Lung (tissue), 12 donors: ENCODE data around the gene GATAD2A. TPM values are rescaled to one million over a fixed set of nuclear protein-coding genes. Genes with fewer than 3 reads are reported as not detected.

Experiments
- ATAC-seq: fragments of 200-7000 bp; cut with Tn5 transposase; one replicate; pipeline ENCODE4 v1.9.1; 2020; ENCODE audit warnings: moderate number of reproducible peaks; ENCODE audit not compliant: insufficient read depth, low FRiP score
- DNase-seq, 3 donors: peaks; one replicate each; pipeline ENCODE4 v3.0.0-alpha.2; 2013 to 2017
- H3K27ac ChIP-seq, 2 donors: one replicate each; pipeline ENCODE4 v1.5.1; 2013; ENCODE audit warnings: mild to moderate bottlenecking in 2 of 2, moderate library complexity in 2 of 2, control low read depth in 1 of 2, inconsistent platforms in 1 of 2, low read depth in 1 of 2, low read length in 1 of 2
- H3K27me3 ChIP-seq, 3 donors: one replicate each; pipeline ENCODE4 v1.5.1; 2013; ENCODE audit warnings: low read length in 2 of 3; ENCODE audit not compliant: control insufficient read depth in 3 of 3, insufficient read depth in 3 of 3
- H3K36me3 ChIP-seq, 4 donors: one replicate each; pipeline ENCODE4 v1.5.1; 2013; ENCODE audit warnings: low read length in 4 of 4, mild to moderate bottlenecking in 1 of 4, moderate library complexity in 1 of 4; ENCODE audit not compliant: control insufficient read depth in 4 of 4, insufficient read depth in 4 of 4
- H3K4me1 ChIP-seq, 5 donors: one replicate each; pipeline ENCODE4 v1.5.1; 2013; ENCODE audit warnings: low read length in 5 of 5, mild to moderate bottlenecking in 2 of 5, moderate library complexity in 1 of 5; ENCODE audit not compliant: control insufficient read depth in 5 of 5, insufficient read depth in 5 of 5
- H3K4me3 ChIP-seq: one replicate; pipeline ENCODE4 v1.5.1; 2013; ENCODE audit warnings: mild to moderate bottlenecking, control low read depth, moderate library complexity
- H3K9ac ChIP-seq, 2 donors: one replicate each; pipeline ENCODE4 v1.5.1; 2013; ENCODE audit warnings: low read length in 2 of 2, control low read depth in 1 of 2; ENCODE audit not compliant: insufficient read depth in 1 of 2
- H3K9me3 ChIP-seq, 4 donors: one replicate each; pipeline ENCODE4 v1.5.1; 2013; ENCODE audit warnings: low read length in 3 of 4, mild to moderate bottlenecking in 1 of 4, moderate library complexity in 1 of 4; ENCODE audit not compliant: control insufficient read depth in 4 of 4, insufficient read depth in 3 of 4
- CTCF ChIP-seq: IDR thresholded peaks from 2 replicates; pipeline ENCODE4 v1.5.1; 2012; ENCODE audit warnings: mild to moderate bottlenecking; ENCODE audit errors: control extremely low read depth, extremely low read depth
- WGBS, 2 donors: extraction: QIAGEN DNeasy Blood & Tissue Kit; methylation state at CpG; one replicate each; pipeline ENCODE4 v1.1.7; 2013; 5-methylcytosine and 5-hydroxymethylcytosine counted together
- polyA plus RNA-seq, 2 donors: library from polyadenylated mRNA; stranded (reverse); fragments of 200-250 nt; gene quantifications; one replicate each; pipeline ENCODE4 v1.2.1, GENCODE V29; 2013
- total RNA-seq, 2 donors: library from RNA; depleted of rRNA in 1 of 2; stranded (reverse); fragments of >200 nt in 1 of 2; gene quantifications; one replicate each; pipeline ENCODE4 v1.2.1, GENCODE V29; 2014 to 2021
- donor health status: control.
- donor health status: control.
- donor health status: Bipolar disorder and iron deficiency.
- donor health status: healthy.
- donor health status: DM: yes; HTN: yes; CAD: no.

The GATAD2A gene
- total and polyA plus RNA-seq, 4 donors = 30.6 to 93.7 (median 37.4) TPM

DNA sequence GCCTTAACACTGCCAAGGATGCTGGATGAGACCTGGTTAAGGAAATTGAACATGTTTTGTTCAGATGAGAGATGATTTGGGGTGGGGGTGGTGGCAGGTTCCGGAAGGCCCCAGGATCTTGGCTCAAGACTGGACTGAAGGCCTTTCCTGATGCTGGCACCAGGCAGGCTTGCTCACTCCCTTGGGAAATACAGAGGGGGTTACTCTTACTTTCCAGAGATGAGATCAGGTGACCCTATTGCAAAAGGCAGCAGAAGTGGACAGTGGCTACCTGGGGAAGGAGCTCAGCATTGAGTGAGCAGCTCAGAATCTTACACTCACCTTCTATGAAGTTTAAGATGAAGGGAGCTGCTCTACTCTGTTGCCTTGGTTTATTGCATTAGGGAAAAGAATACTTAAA is 10.8 kb downstream of the GATAD2A start:
- DNase-seq (no peak), ATAC-seq (no peak)
- peaks cover 0 to 21% (median 6%) of the 10 kb centered on the region in 5 donors for H3K4me1 ChIP-seq
- H3K4me3 ChIP-seq = no peak overlapping the region
- TF ChIP-seq CTCF = no peak
- H3K27me3 ChIP-seq = no peaks in the 10 kb centered on the region
- H3K27ac ChIP-seq = no peak overlapping the region
- H3K9me3 ChIP-seq = no peaks in the 10 kb centered on the region
- WGBS, 2 donors = 84 to 94% methylated on average over 1 of the region's 1 CpG
- no peak overlapping the region for H3K9ac ChIP-seq
- no peaks in the 10 kb centered on the region for H3K36me3 ChIP-seq

DNA sequence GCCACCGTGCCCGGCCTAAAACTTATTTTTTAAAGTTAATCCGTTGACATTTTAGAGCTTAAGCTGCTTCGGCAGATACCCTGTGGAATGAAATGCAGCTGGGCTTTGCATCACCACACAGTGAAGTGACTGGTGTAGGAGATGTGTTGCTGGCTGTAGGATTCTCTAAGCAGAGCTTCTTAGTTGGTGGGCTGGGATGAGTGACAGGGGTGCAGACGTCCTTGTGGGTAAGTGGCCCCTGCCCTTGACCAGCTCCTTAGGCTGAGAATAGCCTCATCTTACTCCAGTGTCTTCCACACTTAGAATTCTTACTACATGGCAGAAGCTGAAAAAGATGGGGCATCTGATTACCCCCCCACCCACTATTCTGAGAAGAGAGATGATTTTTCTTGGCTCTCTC is 11.6 kb downstream of the GATAD2A start:
- Histone ChIP-seq H3K9me3 (no peaks in the 10 kb centered on the region), H3K27me3 (no peaks in the 10 kb centered on the region), H3K27ac (no peak overlapping the region), H3K36me3 (no peaks in the 10 kb centered on the region), H3K4me3 (no peak overlapping the region), H3K4me1 (peaks cover 0 to 22% (median 6%) of the 10 kb centered on the region in 5 donors), H3K9ac (no peak overlapping the region)
- ATAC-seq (no peak), DNase-seq (no peak)
- WGBS, 2 donors = 84 to 90% methylated on average over 5 of the region's 5 CpGs
- no peak for TF ChIP-seq CTCF

DNA sequence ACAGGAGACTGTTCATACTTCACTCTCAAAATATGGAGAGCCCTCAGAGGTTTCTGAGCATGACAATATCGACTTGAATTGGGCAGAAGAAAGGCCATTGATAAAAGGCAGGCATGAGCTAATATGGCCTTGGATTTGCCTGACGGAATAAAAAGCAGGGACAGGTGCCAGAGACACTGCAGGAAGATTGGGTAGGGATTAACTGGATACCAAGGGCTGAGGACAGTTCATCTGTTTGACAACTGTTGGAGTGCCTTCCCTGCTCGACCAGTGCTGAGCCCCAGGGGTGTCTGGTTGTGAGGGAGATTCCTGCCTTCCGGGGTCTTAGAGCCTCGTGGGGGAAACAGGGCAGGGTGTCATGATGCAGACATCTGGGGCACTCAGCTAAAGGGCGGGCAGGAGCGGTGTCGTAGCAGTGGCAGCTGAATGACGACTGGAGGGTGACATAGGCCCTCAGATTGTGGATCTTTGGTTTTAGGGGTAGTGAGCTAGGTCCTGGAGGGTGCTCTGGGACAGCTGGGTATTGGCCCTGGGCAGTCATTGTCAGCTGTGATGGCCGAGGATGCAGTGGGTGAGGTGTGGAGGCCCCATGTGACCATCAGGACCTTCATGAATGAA is 12.3 kb downstream of the GATAD2A start:
- no peaks in the 10 kb centered on the region for H3K9me3 ChIP-seq
- H3K9ac ChIP-seq = no peak overlapping the region
- no peak for DNase-seq
- WGBS, 2 donors = 78 to 83% methylated on average over 10 of the region's 10 CpGs
- no peak overlapping the region for H3K27ac ChIP-seq
- no peak for ATAC-seq
- no peak overlapping the region for H3K4me3 ChIP-seq
- no peaks in the 10 kb centered on the region for H3K27me3 ChIP-seq
- no peak for TF ChIP-seq CTCF
- H3K4me1 ChIP-seq = peaks cover 0 to 22% (median 6%) of the 10 kb centered on the region in 5 donors
- H3K36me3 ChIP-seq = no peaks in the 10 kb centered on the region
